Upper lobe of left lung (tissue), 6 donors: ENCODE measurements around the gene USP31. TPM values are rescaled to one million over a fixed set of nuclear protein-coding genes. Genes with fewer than 3 reads are reported as not detected.

Experiments used
- ATAC-seq, 2 donors: fragments of 200-7000 bp; cut with Tn5 transposase; one replicate each; pipeline ENCODE4 v1.9.1; 2022; ENCODE audit warnings: mild to moderate bottlenecking in 2 of 2, moderate library complexity in 2 of 2; ENCODE audit not compliant: low FRiP score in 2 of 2
- DNase-seq, 2 donors: peaks; one replicate each; pipeline ENCODE4 v3.0.0-alpha.2; 2019 to 2020
- H3K27ac ChIP-seq, 4 donors: fragments of 200-600 bp; sonication (generic); one replicate each; pipeline ENCODE4 v1.5.1; 2016 to 2019
- H3K27me3 ChIP-seq, 4 donors: fragments of 200-600 bp; sonication (generic); one replicate each; pipeline ENCODE4 v1.5.1; 2017 to 2019
- H3K36me3 ChIP-seq, 4 donors: fragments of 200-600 bp; sonication (generic); one replicate each; pipeline ENCODE4 v1.5.1; 2016 to 2019
- H3K4me1 ChIP-seq, 4 donors: fragments of 200-600 bp; sonication (generic); one replicate each; pipeline ENCODE4 v1.5.1; 2018 to 2019
- H3K4me3 ChIP-seq, 4 donors: fragments of 200-600 bp; sonication (generic); one replicate each; pipeline ENCODE4 v1.5.1; 2017 to 2019; ENCODE audit warnings: mild to moderate bottlenecking in 2 of 4, moderate library complexity in 1 of 4
- H3K9me3 ChIP-seq, 4 donors: fragments of 200-600 bp; sonication (generic); one replicate each; pipeline ENCODE4 v1.5.1; 2018 to 2019
- EP300 ChIP-seq, 4 donors: sonication (generic); formaldehyde crosslinking; IDR thresholded peaks; one replicate each; pipeline ENCODE4 v1.5.1; 2017; ENCODE audit warnings: antibody characterized with exemption in 4 of 4, control low read depth in 2 of 4
- POLR2A ChIP-seq, 4 donors: fragments of 450-650 bp; IDR thresholded peaks; one replicate each; pipeline ENCODE4 v1.5.1; 2016 to 2017; ENCODE audit warnings: antibody characterized with exemption in 4 of 4, mild to moderate bottlenecking in 2 of 4
- POLR2AphosphoS5 ChIP-seq, 2 donors: sonication (generic); formaldehyde crosslinking; IDR thresholded peaks; one replicate each; pipeline ENCODE4 v1.5.1; 2017; ENCODE audit warnings: antibody characterized with exemption in 2 of 2
- WGBS, 2 donors: methylation state at CpG; one replicate each; pipeline ENCODE4 v1.1.5; 2017 to 2018; 5-methylcytosine and 5-hydroxymethylcytosine counted together
- total RNA-seq, 6 donors: library from RNA; depleted of rRNA in 4 of 6; stranded (reverse); fragments of >200 nt in 4 of 6; gene quantifications; one replicate each; pipeline versions ENCODE4 v1.1.0 to v1.2.1, GENCODE V29; 2016 to 2021
- TF ChIP-seq, protein P1 (sequence below), 6 experiments: fragments of 450-650 bp in 4 of 6; fragments of 200-600 bp in 2 of 6; sonication (generic) in 2 of 6; IDR thresholded peaks; one replicate each; pipeline ENCODE4 v1.5.1; 2016 to 2019; ENCODE audit warnings: antibody characterized with exemption in 6 of 6
- donor health status: DM: no; HTN: no; CAD: no; lungs with moderate emphysema.
- donor health status: DM: no; HTN: yes; CAD: no; lungs with severe emphysema.

USP31 gene
- total RNA-seq, 6 donors from 2014 or later = 8.8 to 20.2 (median 15.0) TPM

DNA sequence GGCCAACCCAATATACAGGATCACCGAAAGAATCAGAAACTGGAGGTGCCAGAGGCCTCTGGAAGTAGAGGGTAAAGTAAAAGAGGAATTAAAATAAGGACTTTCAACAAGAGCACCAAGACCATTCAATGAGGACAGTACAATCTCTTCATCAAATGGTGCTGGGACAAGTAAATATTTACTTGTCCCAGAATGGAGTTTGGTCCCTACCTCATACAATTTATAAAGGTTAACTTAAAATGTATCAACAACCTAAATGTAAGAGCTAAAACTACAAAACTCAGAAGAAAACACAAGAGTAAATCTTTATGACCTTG is 56.5 kb downstream of the USP31 start:
- DNase-seq (no peak), ATAC-seq (no peak)
- no peak overlapping the region for H3K4me3 ChIP-seq
- TF ChIP-seq POLR2A (IDR thresholded peaks at IDR 0.05) (no peak), POLR2AphosphoS5 (IDR thresholded peaks at IDR 0.05) (no peak), EP300 (IDR thresholded peaks at IDR 0.05) (no peak)
- TF ChIP-seq, protein P1, sequence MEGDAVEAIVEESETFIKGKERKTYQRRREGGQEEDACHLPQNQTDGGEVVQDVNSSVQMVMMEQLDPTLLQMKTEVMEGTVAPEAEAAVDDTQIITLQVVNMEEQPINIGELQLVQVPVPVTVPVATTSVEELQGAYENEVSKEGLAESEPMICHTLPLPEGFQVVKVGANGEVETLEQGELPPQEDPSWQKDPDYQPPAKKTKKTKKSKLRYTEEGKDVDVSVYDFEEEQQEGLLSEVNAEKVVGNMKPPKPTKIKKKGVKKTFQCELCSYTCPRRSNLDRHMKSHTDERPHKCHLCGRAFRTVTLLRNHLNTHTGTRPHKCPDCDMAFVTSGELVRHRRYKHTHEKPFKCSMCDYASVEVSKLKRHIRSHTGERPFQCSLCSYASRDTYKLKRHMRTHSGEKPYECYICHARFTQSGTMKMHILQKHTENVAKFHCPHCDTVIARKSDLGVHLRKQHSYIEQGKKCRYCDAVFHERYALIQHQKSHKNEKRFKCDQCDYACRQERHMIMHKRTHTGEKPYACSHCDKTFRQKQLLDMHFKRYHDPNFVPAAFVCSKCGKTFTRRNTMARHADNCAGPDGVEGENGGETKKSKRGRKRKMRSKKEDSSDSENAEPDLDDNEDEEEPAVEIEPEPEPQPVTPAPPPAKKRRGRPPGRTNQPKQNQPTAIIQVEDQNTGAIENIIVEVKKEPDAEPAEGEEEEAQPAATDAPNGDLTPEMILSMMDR (IDR thresholded peaks at IDR 0.05) = no peak
- H3K4me1 ChIP-seq = peaks cover 0 to 4% (median 0%) of the 10 kb centered on the region in 4 donors
- H3K27me3 ChIP-seq = no peaks in the 10 kb centered on the region
- H3K27ac ChIP-seq = no peak overlapping the region
- no peaks in the 10 kb centered on the region for H3K9me3 ChIP-seq
- peaks cover 0 to 40% (median 13%) of the 10 kb centered on the region in 4 donors for H3K36me3 ChIP-seq
- 100% methylated on average over 1 of the region's 1 CpG for WGBS, 2 donors

- DNase-seq (no peak), ATAC-seq (no peak)
- TF ChIP-seq POLR2AphosphoS5 (IDR thresholded peaks at IDR 0.05) (no peak), POLR2A (IDR thresholded peaks at IDR 0.05) (no peak), EP300 (IDR thresholded peaks at IDR 0.05) (no peak)
- TF ChIP-seq, protein P1 (IDR thresholded peaks at IDR 0.05) = no peak
- H3K4me1 ChIP-seq = peaks cover 0 to 4% (median 0%) of the 10 kb centered on the region in 4 donors
- H3K36me3 ChIP-seq = peaks cover 0 to 43% (median 13%) of the 10 kb centered on the region in 4 donors
- H3K4me3 ChIP-seq = no peak overlapping the region
- H3K9me3 ChIP-seq = no peaks in the 10 kb centered on the region
- no peak overlapping the region for H3K27ac ChIP-seq
- WGBS, 2 donors = 97% methylated on average over 4 of the region's 4 CpGs
- H3K27me3 ChIP-seq = no peaks in the 10 kb centered on the region
These were observed 57.0 kb downstream of the USP31 start for GRCh38 chr16:23092072-23092800.

GRCh38 chr16:23089111-23089510 is 60.1 kb downstream of the USP31 start:
- 88 to 95% methylated on average over 8 of the region's 8 CpGs for WGBS, 2 donors
- Histone ChIP-seq H3K9me3 (no peaks in the 10 kb centered on the region), H3K27ac (no peak overlapping the region), H3K4me3 (no peak overlapping the region), H3K4me1 (peaks cover 0 to 4% (median 0%) of the 10 kb centered on the region in 4 donors), H3K36me3 (peaks cover 2 to 66% (median 8%) of the 10 kb centered on the region in 4 donors), H3K27me3 (no peaks in the 10 kb centered on the region)
- DNase-seq (no peak), ATAC-seq (no peak)
- TF ChIP-seq POLR2AphosphoS5 (IDR thresholded peaks at IDR 0.05) = no peak
- TF ChIP-seq, protein P1 (IDR thresholded peaks at IDR 0.05) = no peak
- no peak for TF ChIP-seq EP300 (IDR thresholded peaks at IDR 0.05)
- TF ChIP-seq POLR2A (IDR thresholded peaks at IDR 0.05) = no peak

GRCh38 chr16:23088018-23088417 is 61.2 kb downstream of the USP31 start:
- Histone ChIP-seq H3K4me3 (no peak overlapping the region), H3K9me3 (no peaks in the 10 kb centered on the region), H3K27ac (no peak overlapping the region), H3K36me3 (peaks cover 2 to 63% (median 9%) of the 10 kb centered on the region in 4 donors), H3K4me1 (peaks cover 0 to 4% (median 0%) of the 10 kb centered on the region in 4 donors), H3K27me3 (no peaks in the 10 kb centered on the region)
- no peak for DNase-seq
- 67 to 71% methylated on average over 3 to 4 of the region's 4 CpGs for WGBS, 2 donors
- ATAC-seq = no peak
- TF ChIP-seq EP300 (IDR thresholded peaks at IDR 0.05) = no peak
- no peak for TF ChIP-seq POLR2AphosphoS5 (IDR thresholded peaks at IDR 0.05)
- TF ChIP-seq, protein P1 (IDR thresholded peaks at IDR 0.05) = no peak
- no peak for TF ChIP-seq POLR2A (IDR thresholded peaks at IDR 0.05)

- Histone ChIP-seq H3K4me3 (no peak overlapping the region), H3K4me1 (peaks cover 0 to 4% (median 0%) of the 10 kb centered on the region in 4 donors), H3K9me3 (no peaks in the 10 kb centered on the region), H3K27me3 (no peaks in the 10 kb centered on the region), H3K36me3 (peaks cover 2 to 74% (median 17%) of the 10 kb centered on the region in 4 donors), H3K27ac (no peak overlapping the region)
- TF ChIP-seq POLR2AphosphoS5 (IDR thresholded peaks at IDR 0.05) (no peak), EP300 (IDR thresholded peaks at IDR 0.05) (no peak), POLR2A (IDR thresholded peaks at IDR 0.05) (no peak)
- TF ChIP-seq, protein P1 (IDR thresholded peaks at IDR 0.05) = no peak
- DNase-seq = no peak
- 76 to 83% methylated on average over 3 of the region's 3 CpGs for WGBS, 2 donors
- ATAC-seq = no peak
These were observed 63.3 kb downstream of the USP31 start for GRCh38 chr16:23085949-23086348.
